Measurements from ENCODE around the gene SYT17.

GRCh38 chr16:19228052-19228451 lies 60.0 kb downstream of the SYT17 start:
- TF ChIP-seq, protein P1, sequence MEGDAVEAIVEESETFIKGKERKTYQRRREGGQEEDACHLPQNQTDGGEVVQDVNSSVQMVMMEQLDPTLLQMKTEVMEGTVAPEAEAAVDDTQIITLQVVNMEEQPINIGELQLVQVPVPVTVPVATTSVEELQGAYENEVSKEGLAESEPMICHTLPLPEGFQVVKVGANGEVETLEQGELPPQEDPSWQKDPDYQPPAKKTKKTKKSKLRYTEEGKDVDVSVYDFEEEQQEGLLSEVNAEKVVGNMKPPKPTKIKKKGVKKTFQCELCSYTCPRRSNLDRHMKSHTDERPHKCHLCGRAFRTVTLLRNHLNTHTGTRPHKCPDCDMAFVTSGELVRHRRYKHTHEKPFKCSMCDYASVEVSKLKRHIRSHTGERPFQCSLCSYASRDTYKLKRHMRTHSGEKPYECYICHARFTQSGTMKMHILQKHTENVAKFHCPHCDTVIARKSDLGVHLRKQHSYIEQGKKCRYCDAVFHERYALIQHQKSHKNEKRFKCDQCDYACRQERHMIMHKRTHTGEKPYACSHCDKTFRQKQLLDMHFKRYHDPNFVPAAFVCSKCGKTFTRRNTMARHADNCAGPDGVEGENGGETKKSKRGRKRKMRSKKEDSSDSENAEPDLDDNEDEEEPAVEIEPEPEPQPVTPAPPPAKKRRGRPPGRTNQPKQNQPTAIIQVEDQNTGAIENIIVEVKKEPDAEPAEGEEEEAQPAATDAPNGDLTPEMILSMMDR (IDR thresholded peaks at IDR 0.05), result no peak
- TF ChIP-seq POLR2AphosphoS5 (IDR thresholded peaks at IDR 0.05) (no peak), POLR2A (IDR thresholded peaks at IDR 0.05) (no peak)
